GM19035 (cell line): ENCODE measurements around the gene KIFC3.
"Not testable (repeated sequence)": the region's sequence is repeated elsewhere in the genome, so short reads cannot be mapped to it uniquely, and the experiment has no call there.

Experiments
- ATAC-seq: cut with Tn5 transposase; IDR thresholded peaks from one replicate; pipeline ENCODE4 v1.9.1; 2021; ENCODE audit not compliant: unreplicated experiment

Gene KIFC3

DNA sequence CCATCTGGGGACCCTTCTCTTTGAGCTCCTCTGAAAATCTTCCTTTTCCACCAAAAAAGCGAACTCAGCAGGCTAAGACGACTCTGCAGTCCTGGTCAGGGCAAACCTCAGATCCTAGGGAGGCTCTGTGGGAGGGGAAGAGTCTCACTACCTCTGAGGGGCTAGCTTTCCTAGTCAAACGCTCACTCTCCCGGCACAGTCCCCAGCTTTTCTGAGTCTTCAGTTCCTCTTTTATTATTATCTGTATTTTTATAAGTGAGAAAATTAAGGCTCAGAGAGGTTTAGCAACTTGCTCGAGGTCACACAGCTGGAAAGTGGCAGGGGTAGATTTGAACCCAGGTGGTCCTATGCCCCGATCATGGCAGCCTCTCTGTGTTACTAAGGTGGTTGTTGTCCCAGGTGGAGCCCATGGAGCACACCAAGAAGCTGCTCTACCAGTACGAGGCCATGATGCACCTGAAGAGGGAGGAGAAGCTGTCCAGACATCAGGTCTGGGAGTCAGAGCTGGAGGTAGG lies 75.8 kb downstream of the KIFC3 start:
- no peak for ATAC-seq

DNA sequence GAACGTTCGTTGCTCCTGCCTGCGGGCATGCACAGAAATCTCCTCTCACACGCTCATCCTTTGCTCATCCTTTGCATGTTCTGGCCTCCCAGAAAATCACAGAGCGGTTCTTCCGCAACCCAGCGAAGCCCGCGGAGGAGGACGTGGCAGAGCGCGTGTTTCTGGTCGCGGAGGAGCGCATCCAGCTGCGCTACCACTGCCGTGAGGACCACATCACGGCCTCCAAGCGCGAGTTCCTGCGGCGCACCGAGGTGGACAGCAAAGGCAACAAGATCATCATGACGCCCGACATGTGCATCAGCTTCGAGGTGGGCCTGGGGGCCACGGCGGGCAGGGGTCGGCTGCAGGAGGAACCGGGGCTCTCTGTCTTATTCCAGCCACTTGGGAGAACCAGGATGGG lies 76.3 kb downstream of the KIFC3 start:
- ATAC-seq = no peak

DNA sequence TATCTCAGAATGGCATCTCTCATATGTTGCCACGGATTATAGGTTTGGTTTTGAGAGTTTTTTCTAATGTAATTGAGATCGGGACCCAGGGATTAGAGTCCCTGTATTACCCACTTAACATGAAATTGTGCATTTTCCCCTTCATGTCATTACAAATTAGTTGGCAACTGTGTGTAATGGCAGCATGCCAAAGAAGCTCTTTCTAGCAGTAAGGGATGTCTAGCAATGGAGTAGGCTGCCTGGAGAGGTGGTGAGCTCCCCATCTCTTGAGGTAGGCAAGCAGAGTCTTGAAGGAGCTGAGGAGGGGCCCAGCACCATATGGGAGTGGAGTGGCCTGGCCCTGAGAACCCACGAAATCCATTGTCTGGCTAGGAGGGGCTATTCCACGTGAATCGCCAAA lies 76.7 kb downstream of the KIFC3 start:
- no peak for ATAC-seq

DNA sequence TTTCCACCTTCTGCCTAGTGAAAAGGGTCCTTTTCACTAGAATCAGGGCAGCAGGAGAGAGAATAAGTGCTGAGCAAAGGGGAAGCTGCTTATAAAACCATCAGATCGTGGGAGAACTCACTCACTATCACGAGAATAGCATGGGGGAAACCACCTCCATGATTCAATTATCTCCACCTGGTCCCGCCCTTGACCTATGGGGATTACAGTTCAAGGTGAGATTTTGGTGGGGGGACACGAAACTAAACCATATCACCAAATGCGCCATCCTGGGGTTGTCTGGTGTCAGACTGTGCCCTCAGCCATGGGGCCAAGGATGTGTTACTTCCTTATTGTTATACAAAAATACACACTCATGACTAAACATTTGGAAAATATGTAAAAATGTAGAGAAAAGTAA lies 77.1 kb downstream of the KIFC3 start:
- no peak for ATAC-seq

DNA sequence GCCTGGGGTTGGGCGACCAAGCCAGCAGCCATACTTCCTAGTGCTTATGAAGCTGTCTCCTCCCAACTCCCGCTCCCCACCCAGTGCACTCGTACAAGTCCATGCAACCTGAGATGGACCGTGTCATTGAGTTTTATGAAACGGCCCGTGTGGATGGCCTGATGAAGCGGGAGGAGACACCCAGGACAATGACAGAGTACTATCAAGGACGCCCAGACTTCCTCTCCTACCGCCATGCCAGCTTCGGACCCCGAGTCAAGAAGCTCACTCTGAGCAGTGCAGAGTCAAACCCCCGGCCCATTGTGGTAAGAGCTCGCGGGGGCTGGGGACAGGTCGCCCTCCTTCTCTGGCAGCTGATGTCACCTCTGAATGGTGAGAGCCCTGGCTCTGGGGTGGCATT lies 77.8 kb downstream of the KIFC3 start:
- no peak for ATAC-seq

DNA sequence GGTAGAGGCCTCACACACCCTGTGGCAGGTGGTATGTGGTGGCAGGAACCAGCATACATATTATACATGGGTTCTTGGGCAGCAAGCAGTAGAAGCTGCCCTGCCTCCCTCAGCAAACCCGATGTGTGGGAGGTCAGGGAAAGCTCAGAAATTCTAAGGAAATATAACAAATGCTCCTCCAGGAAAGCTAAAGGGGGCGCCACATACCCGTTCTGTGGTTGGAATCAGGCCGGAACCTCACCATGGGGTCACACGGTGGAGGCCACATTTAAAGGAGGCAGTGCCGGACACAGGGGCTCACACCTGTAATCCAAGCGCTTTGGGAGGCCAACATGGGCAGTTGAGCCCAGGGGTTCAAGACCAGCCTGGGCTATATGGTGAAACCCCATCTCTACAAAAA lies 79.1 kb downstream of the KIFC3 start:
- no peak for ATAC-seq

DNA sequence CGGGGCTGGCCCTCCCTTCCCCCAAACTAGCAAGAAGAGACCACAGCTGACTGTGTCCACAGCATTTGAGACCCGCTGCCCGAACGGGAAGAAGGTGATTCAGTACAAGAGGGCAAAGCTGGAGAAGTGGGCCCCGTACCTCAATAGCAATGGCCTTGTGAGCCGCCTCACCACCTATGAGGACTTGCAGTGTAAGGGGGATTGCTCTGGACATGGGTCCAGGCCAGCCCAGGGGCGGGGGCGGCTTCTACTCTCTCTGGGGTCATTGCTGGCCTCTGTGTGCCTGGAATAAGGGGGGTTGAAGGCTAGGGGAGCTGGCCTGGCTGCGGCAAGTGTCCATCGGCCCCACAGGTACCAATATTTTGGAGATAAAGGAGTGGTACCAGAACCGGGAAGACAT lies 79.6 kb downstream of the KIFC3 start:
- no peak for ATAC-seq

DNA sequence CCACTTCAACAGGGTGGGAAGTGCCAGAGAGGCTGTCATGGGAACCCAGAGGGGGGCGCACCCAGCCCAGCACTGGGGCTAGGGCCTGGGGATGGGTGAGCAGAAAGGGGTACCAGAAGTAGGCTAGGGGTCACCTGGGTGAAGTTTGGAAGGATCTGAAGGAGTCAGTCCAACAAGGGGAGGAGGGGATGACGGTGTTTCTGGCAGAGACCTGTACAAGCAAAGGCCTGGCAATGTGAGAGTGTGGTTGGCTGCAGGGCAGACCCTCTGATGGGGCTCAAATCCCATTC lies 80.1 kb downstream of the KIFC3 start:
- no peak for ATAC-seq

DNA sequence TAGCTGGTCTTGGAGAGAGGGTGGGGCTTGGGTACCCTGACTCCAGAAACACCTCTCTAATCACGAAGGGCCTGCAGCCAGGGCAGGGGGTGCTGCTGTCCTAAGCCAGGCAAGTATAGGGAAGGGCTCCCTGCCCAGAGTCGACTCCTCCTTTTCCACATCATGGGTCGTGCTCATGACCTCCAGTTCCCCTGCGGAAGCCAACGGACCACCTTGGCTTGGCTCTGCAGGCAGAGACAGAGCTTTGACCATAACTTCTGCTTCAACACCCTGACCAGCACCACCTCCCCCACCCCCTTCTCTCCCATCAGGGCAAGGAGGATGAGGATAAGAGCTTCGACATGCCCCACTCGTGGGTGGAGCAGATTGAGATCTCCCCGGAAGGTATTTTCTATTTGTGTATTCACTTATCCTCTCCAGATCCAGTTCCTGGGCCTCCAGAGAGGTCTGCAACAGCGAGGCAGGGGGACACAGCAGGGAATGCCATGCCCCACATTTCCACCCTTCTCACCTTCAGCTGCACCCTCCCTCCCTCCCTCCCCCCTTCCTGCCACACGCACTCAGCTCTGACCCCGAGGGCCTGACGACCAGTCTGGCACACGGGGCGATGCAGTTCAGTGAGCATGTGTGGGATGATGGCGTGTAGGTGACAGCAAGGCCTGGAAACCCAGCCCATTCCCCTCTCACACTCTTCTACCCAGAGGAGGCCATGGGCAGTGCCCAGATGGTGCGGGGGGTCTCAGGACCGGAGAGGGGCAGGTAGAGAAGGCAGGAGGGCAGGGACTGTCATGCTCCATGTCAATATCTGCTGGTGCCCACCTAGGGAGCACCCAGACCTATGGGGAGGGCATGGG lies 80.7 kb downstream of the KIFC3 start:
- no peak for ATAC-seq

DNA sequence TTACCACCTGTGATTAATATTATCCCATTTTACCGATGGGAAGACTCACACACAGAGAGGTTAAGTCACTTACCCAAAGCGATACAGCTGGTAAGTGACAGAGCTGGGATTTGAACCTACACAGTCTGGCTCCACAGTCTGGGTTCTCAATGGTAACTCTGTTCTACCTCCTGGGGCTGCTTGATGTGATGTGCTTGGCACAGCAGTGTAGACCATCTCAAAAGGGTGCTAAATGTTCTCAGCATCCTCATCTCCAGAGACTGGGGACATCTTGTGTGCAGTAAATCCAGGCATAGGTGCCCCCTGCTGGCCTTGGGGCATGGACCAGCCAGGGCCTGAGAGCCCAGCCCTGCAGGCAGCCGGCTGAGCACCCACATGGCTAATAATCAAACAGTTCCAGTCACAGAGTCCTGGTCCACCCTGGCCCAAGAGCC lies 82.1 kb downstream of the KIFC3 start:
- no peak for ATAC-seq

DNA sequence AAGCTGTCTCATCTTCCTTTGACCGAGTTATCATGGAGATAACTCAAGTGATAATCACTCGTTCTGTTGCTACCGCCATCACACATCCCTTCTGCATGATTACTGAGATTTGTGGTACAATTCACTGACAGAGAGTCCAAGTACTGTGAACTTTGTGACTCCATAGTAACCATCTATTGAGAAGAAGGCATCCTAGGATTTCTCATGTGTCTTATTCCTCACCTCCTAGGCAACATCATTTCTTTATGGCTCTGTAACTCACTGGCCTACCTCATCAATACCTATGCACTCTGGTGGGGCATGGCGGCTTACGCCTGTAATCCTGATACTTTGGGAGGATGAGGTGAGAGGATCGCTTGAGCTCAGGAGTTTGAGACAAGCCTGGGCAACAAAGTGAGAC lies 88.2 kb downstream of the KIFC3 start:
- no peak for ATAC-seq

DNA sequence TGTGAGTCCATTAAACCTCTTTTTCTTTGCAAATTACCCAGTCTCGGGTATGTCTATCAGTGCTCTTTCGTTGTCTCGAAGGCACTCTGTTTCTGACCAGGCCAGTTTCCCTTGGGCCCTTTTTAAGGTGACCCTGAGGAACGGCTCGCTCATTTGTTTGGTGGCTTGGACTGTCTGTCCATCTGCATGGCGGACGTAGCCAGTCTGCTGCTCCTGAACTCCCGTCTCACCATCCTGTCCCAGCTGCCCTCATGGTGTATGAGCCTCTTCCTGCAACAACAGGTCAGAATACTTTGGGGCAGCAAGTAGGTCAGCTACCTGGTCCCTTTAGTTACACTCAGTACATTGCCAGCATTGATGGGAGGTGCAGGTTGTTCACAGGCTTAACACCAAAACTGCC lies 88.7 kb downstream of the KIFC3 start:
- no peak for ATAC-seq

DNA sequence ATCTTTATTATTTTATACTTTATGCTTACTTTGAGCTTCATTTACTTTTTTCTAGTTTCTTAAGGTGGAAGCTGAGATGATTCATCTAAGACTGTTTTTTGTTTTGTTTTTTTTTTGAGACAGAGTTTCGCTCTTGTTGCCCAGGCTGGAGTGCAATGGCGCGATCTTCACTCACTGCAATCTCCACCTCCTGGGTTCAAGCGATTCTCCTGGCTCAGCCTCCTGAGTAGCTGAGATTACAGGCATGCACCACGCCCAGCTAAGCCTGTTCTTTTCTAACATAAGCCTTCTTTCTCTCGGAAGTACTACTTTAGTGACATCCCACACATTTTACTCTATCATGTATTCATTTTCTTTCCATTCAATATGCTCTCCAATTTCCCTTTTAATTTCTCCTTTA lies 89.7 kb downstream of the KIFC3 start:
- ATAC-seq = not testable (repeated sequence)

DNA sequence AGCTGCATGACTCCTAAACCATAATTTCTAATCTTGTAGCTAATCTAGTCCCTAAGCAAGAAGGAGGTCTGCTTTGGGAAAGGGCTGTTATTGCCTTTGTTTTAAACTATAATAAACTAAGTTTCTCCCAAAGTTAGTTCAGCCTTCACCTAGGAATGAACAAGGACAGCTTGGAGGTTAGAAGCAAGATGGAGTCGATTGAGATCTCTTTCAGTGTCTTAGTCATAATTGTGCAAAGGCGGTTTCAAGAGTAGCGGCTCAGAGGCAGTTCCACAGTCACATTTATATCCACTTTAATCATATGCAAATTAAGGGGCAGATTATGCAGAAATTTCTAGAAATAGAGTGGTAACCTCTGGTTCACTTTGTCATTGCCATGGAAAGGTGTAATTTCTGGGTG lies 90.3 kb downstream of the KIFC3 start:
- no peak for ATAC-seq

DNA sequence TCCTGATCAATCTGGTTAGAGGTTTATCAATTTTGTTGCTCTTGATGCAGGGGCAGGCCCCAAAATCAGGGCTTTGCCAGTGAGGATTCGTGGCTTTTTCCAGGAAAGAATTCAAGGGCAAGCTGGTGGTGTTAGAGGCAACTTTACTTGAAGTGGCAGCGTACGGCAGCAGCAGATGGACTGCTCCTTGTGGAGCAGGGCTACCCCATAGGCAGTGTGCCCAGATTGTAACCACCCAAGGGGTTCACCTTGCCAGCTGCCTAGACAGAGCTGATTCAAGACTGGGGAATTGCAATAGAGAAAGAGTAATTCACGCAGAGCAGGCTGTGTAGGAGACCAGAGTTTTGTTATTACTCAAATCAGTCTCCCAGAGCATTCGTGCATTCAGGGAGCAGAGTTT lies 90.9 kb downstream of the KIFC3 start:
- no peak for ATAC-seq

DNA sequence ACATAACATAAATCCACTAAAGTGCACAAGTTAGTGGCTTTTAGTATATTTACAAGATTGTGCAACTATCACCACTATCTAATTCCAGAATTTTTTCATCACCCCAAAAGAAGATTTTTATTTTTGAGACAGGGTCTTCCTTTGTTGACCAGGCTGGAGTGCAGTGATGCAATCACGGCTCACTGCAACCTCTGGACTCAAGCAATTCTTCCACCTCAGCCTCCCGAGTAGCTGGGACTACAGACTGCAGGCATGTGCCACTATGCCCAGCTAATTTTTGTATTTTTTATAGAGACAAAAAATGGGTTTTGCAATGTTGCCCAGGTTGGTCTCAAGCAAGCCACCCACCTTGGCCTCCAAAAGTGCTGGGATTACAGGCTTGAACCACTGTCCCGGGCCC lies 92.6 kb downstream of the KIFC3 start:
- ATAC-seq = no peak
